ENCODE results near the gene INO80B.

Gene INO80B

DNA sequence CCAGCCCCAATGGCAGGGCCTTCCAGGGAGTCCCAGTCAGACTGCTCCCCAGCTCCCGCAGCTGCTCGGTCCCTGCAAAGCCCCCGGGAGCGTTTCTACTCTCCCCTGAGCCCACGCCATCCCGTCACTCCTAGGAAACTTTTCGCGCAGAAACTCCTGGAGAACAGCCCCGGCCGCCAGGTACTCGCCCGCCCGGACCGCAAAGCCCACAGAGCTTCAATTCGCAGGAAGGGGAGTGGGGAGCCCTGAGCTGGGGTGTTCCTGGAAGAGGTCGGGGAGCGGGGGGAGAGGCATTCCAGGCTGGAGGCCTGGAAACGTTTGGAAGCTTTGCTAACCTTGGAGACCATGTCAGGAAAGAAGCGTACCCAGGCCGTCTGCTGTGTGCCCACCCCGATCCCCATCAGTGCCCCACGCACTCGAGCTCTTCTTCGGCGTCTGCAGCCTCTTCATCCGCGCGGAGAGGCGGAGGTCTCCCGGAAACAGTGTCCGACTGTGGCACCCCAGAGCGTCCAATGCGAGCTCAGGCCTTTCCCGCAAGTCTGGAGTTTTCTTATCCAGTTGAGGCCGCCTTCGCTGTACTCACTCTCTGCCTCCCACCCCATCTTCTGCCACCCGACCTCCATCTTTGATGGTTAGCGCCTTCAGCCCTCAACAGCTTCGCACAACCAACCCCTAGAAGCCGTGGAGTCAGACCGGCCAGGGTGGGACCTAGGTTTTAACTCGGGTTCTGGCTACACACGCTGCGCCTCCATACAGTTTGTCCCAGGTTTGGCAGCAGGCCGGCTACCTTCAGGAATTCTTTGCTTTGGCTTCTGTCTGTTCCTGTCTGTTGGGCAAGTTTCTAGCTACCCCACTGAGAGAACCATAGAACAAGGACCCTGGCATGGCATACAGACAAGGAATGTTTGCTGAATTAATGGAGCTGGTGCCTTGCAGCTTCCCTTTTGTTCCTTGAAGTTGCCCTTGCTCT lies 48.9 kb downstream of the INO80B start:
- DNase-seq: no peak

DNA sequence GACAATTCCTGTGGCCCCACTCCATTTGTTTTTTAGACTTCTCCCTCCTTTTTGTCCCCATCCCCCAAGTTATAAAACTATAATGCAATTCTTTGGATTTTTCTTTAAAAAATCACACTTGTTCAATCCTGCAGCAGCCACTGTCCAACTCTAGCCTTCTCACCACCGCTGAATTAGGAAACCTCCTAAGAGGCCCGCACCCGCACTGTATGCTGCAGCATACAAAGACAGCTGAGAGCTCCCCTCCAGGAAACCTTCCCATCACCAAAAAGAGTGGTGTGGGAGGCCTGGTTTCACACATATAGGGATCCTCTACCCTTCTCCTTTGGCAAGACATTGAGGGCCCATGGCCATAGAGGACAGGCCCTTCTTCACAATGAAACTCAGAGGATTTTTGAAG lies 49.7 kb downstream of the INO80B start:
- no peak for DNase-seq

DNA sequence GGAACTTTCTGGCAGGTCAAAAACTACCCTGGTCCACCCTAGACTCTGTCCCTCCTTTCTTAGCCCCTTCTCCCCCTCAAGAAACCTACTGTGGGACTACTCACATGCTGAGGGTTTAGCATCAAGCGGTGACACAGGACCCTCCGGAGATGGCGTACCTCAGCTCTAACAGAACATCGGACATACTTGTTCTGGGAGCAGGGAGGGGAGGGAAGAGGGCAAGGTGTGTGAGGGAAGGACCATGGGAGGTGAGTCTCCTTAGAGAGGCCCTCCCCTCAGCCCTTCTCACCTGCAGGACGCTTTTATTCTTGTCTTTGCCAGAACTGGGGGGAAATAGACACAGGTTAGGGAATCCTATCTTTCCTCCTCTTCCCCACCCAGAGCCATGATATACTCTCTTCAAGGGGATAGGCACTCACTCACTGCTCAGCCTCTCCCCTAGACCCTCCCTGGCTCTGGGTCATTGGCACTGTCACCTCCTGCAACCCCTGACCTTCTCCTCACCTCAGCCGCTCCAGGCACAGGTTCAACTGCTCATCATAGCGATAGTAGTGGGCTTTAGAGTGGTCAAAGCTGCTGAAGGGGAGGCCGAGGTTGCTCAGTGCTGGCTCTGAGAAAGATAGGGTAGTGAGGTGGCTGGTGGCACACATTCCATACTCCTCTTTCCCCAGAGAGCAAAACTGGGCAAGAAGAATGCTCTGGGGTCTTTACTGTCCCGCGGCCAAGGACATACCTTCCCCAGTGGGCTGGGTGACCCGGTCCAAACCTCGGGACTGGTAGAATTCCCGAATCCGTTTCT lies 50.8 kb downstream of the INO80B start:
- DNase-seq: no peak

DNA sequence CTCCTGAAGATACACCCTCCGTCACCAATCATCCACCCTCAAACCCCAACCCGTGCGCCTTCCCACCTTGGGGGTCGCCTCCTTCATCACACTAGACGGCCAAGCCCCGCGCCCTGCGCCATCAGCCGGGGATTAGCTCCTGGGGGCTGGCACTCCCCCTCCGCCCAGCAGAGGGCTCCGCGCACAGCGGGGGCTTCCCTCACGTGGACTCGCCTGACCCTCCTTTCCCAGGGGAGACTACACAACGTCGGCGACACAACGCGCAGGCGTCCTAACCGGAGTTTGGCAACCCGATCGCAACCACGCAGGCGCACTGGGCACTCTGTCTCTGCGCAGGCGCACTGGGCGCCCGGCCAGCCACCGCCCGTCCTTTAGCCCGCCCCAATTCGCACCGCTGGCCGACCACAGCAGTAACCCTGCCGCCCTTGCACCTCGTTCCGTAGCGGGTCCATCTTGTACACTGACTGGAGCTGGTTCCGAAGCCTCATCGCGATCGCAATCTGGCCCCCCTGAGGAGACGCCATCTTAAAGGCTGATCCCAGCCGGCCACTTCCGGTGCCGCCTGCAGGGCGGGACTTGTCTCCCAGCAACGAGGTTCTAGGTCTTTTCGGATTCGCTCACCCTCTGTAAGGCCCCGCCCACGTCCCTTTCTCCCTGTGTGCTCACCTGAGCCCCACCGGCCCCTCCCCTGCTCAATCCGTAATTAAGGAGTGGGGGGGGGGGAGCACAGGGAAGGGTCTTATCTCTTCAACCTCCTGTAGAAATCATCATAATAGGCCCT lies 52.4 kb downstream of the INO80B start, which contains the start of gene PCGF1:
TSS of gene PCGF1 (minus strand) at position 551 of the 781 bp plus-strand sequence. CDS start at position 524, 27 bp downstream.
- DNase-seq: peak; percentile 98

All from CD4-positive, alpha-beta T cell treated with Interleukin-17A for 1 hour (primary cell).